GM23338 (cell line): Measurements from ENCODE around the gene FOXP2. TPM values are rescaled to one million over a fixed set of nuclear protein-coding genes. Genes with fewer than 3 reads are reported as not detected.
A peak's percentile ranks its signal among the peaks of the same experiment; 100 is the strongest.

Source experiments
- ATAC-seq: fragments of 200-7000 bp; cut with Tn5 transposase; 3 replicates; pipeline ENCODE4 v1.9.1; 2020
- DNase-seq: peaks from one replicate; pipeline ENCODE4 v3.0.0-alpha.2; 2015; ENCODE audit warnings: low spot score
- H2AFZ ChIP-seq: fragments of 200-600 bp; sonication (generic); 2 replicates; pipeline ENCODE4 v1.8.0; 2016; ENCODE audit warnings: antibody characterized with exemption, mild to moderate bottlenecking, moderate library complexity
- H3F3A ChIP-seq: fragments of 200-600 bp; sonication (generic); replicated peaks from 2 replicates; pipeline ENCODE4 v1.8.0; 2017; ENCODE audit warnings: antibody characterized with exemption, mixed run types, low read depth
- H3K27ac ChIP-seq: fragments of 200-600 bp; sonication (generic); 2 replicates; pipeline ENCODE4 v1.6.1; 2016; ENCODE audit warnings: low read depth
- H3K27me3 ChIP-seq: fragments of 200-600 bp; sonication (generic); 2 replicates; pipeline ENCODE4 v1.8.0; 2016; ENCODE audit warnings: mild to moderate bottlenecking, mixed run types, moderate library complexity; ENCODE audit not compliant: insufficient read depth
- H3K36me3 ChIP-seq: fragments of 200-600 bp; sonication (generic); 2 replicates; pipeline ENCODE4 v1.8.0; 2016; ENCODE audit warnings: mild to moderate bottlenecking; ENCODE audit not compliant: insufficient read depth
- H3K4me1 ChIP-seq: fragments of 200-600 bp; sonication (generic); 2 replicates; pipeline ENCODE4 v1.8.0; 2016; ENCODE audit warnings: mild to moderate bottlenecking, moderate library complexity; ENCODE audit not compliant: insufficient read depth
- H3K4me2 ChIP-seq: fragments of 200-600 bp; sonication (generic); 2 replicates; pipeline ENCODE4 v1.7.1; 2017; ENCODE audit warnings: mixed run types
- H3K4me3 ChIP-seq: fragments of 200-600 bp; sonication (generic); 2 replicates; pipeline ENCODE4 v1.6.1; 2016; ENCODE audit warnings: mixed run types
- H3K79me2 ChIP-seq: fragments of 200-600 bp; sonication (generic); replicated peaks from 2 replicates; pipeline ENCODE4 v1.8.0; 2017; ENCODE audit warnings: mild to moderate bottlenecking; ENCODE audit not compliant: insufficient read depth
- H3K9me2 ChIP-seq: fragments of 200-600 bp; sonication (generic); 2 replicates; pipeline ENCODE4 v1.8.0; 2017; ENCODE audit not compliant: insufficient read depth
- H4K20me1 ChIP-seq: fragments of 200-600 bp; sonication (generic); replicated peaks from 2 replicates; pipeline ENCODE4 v1.8.0; 2017; ENCODE audit warnings: mild to moderate bottlenecking; ENCODE audit not compliant: insufficient read depth
- H3K27ac Mint-ChIP-seq: 2 replicates; pipeline ENCODE4 v1.8.0; 2020; ENCODE audit warnings: inconsistent platforms, mild to moderate bottlenecking, moderate library complexity, mixed read lengths
- H3K27me3 Mint-ChIP-seq: 3 replicates; pipeline ENCODE4 v1.8.0; 2022; ENCODE audit warnings: low read depth, mild to moderate bottlenecking, moderate library complexity, mixed read lengths, inconsistent platforms; ENCODE audit not compliant: insufficient read depth, poor library complexity
- H3K36me3 Mint-ChIP-seq: 3 replicates; pipeline ENCODE4 v1.8.0; 2021; ENCODE audit warnings: low read depth, mild to moderate bottlenecking, inconsistent platforms, moderate library complexity, mixed read lengths
- H3K4me1 Mint-ChIP-seq: 3 replicates; pipeline ENCODE4 v1.8.0; 2020; ENCODE audit warnings: mild to moderate bottlenecking, inconsistent platforms, mixed read lengths
- H3K4me3 Mint-ChIP-seq: 3 replicates; pipeline ENCODE4 v1.8.0; 2021; ENCODE audit warnings: moderate library complexity, mild to moderate bottlenecking, inconsistent platforms, mixed read lengths
- H3K9me3 Mint-ChIP-seq: 3 replicates; pipeline ENCODE4 v1.8.0; 2020; ENCODE audit warnings: moderate library complexity, mild to moderate bottlenecking, inconsistent platforms, mixed read lengths
- CREB1 ChIP-seq: fragments of 250-450 bp; sonication (Bioruptor Pico); IDR thresholded peaks from 2 replicates; pipeline ENCODE4 v1.5.0; 2020; ENCODE audit warnings: low read depth, mild to moderate bottlenecking, moderate library complexity
- EZH2 ChIP-seq: fragments of 200-600 bp; sonication (generic); IDR thresholded peaks from one replicate; pipeline ENCODE4 v1.8.0; 2017; ENCODE audit warnings: antibody characterized with exemption, mild to moderate bottlenecking, low read depth; ENCODE audit not compliant: unreplicated experiment
- EZH2phosphoT487 ChIP-seq: fragments of 200-600 bp; sonication (generic); IDR thresholded peaks from one replicate; pipeline ENCODE4 v1.8.1; 2018; ENCODE audit warnings: antibody characterized with exemption; ENCODE audit not compliant: unreplicated experiment
- JUNB ChIP-seq: IDR thresholded peaks from one replicate; pipeline ENCODE4 v1.6.1; 2016; ENCODE audit warnings: antibody characterized with exemption; ENCODE audit not compliant: unreplicated experiment
- POLR2AphosphoS5 ChIP-seq: IDR thresholded peaks from 2 replicates; pipeline ENCODE4 v1.6.1; 2016; ENCODE audit warnings: antibody characterized with exemption, low read depth
- ZNF114 ChIP-seq: fragments of 250-450 bp; sonication (Bioruptor Pico); IDR thresholded peaks from 2 replicates; pipeline ENCODE4 v1.5.0; 2020; ENCODE audit warnings: mild to moderate bottlenecking, moderate library complexity
- ZNF331 ChIP-seq: fragments of 250-450 bp; sonication (Bioruptor Pico); IDR thresholded peaks from 2 replicates; pipeline ENCODE4 v1.5.0; 2020; ENCODE audit warnings: low read depth, mild to moderate bottlenecking, moderate library complexity
- polyA plus RNA-seq: library from polyadenylated mRNA; unstranded; fragments of >200 nt; fragmentation: Nextera tagmentation; extraction: Ambion mirVana; gene quantifications from 2 replicates; pipeline ENCODE4 v1.2.1, GENCODE V29; 2016
- total RNA-seq: library from RNA; depleted of rRNA; stranded (reverse); fragments of >200 nt; shearing (Covaris generic); gene quantifications from 2 replicates; pipeline ENCODE4 v1.2.3, GENCODE V29; 2014
- TF ChIP-seq, protein P1 (sequence below): fragments of 250-450 bp; sonication (Bioruptor Pico); IDR thresholded peaks from 2 replicates; pipeline ENCODE4 v1.5.0; 2020; ENCODE audit warnings: mild to moderate bottlenecking, moderate library complexity
- TF ChIP-seq, protein P2 (sequence below): IDR thresholded peaks from 2 replicates; pipeline ENCODE4 v1.6.1; 2016; ENCODE audit warnings: antibody characterized with exemption

Gene FOXP2
- total and polyA plus RNA-seq, 2 experiments from 2014 or later: 0.03 to 0.24 TPM

DNA sequence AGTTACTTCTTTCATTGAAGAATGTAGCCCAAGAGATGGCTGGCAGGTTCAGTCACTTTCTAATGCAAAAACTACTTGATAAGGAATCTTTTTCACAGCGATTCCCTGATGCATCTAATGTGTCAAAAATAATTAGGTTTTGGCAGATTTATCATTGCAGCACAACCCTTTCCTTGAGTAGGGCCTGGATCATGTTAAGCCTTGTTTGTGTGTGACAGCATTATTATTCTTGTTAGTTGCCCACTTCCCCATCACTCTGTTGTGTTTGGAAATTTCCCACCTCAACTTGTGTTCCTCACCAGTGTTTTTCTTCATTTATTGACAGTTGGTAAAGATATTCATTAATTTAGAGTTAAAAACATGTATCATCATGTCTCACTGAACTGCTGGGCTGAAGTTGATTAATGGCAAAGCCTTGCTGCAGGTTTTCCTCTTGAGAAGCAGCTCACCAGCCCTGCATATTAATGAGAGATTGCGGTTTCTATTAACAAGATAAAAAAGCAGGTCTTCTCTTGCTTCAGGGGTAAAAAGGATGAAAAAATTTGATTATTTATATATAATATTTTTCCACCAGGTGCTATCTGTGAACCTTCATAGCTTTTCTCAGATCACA, 273.9 kb downstream of the FOXP2 start (continued):
- TF ChIP-seq, protein P1, sequence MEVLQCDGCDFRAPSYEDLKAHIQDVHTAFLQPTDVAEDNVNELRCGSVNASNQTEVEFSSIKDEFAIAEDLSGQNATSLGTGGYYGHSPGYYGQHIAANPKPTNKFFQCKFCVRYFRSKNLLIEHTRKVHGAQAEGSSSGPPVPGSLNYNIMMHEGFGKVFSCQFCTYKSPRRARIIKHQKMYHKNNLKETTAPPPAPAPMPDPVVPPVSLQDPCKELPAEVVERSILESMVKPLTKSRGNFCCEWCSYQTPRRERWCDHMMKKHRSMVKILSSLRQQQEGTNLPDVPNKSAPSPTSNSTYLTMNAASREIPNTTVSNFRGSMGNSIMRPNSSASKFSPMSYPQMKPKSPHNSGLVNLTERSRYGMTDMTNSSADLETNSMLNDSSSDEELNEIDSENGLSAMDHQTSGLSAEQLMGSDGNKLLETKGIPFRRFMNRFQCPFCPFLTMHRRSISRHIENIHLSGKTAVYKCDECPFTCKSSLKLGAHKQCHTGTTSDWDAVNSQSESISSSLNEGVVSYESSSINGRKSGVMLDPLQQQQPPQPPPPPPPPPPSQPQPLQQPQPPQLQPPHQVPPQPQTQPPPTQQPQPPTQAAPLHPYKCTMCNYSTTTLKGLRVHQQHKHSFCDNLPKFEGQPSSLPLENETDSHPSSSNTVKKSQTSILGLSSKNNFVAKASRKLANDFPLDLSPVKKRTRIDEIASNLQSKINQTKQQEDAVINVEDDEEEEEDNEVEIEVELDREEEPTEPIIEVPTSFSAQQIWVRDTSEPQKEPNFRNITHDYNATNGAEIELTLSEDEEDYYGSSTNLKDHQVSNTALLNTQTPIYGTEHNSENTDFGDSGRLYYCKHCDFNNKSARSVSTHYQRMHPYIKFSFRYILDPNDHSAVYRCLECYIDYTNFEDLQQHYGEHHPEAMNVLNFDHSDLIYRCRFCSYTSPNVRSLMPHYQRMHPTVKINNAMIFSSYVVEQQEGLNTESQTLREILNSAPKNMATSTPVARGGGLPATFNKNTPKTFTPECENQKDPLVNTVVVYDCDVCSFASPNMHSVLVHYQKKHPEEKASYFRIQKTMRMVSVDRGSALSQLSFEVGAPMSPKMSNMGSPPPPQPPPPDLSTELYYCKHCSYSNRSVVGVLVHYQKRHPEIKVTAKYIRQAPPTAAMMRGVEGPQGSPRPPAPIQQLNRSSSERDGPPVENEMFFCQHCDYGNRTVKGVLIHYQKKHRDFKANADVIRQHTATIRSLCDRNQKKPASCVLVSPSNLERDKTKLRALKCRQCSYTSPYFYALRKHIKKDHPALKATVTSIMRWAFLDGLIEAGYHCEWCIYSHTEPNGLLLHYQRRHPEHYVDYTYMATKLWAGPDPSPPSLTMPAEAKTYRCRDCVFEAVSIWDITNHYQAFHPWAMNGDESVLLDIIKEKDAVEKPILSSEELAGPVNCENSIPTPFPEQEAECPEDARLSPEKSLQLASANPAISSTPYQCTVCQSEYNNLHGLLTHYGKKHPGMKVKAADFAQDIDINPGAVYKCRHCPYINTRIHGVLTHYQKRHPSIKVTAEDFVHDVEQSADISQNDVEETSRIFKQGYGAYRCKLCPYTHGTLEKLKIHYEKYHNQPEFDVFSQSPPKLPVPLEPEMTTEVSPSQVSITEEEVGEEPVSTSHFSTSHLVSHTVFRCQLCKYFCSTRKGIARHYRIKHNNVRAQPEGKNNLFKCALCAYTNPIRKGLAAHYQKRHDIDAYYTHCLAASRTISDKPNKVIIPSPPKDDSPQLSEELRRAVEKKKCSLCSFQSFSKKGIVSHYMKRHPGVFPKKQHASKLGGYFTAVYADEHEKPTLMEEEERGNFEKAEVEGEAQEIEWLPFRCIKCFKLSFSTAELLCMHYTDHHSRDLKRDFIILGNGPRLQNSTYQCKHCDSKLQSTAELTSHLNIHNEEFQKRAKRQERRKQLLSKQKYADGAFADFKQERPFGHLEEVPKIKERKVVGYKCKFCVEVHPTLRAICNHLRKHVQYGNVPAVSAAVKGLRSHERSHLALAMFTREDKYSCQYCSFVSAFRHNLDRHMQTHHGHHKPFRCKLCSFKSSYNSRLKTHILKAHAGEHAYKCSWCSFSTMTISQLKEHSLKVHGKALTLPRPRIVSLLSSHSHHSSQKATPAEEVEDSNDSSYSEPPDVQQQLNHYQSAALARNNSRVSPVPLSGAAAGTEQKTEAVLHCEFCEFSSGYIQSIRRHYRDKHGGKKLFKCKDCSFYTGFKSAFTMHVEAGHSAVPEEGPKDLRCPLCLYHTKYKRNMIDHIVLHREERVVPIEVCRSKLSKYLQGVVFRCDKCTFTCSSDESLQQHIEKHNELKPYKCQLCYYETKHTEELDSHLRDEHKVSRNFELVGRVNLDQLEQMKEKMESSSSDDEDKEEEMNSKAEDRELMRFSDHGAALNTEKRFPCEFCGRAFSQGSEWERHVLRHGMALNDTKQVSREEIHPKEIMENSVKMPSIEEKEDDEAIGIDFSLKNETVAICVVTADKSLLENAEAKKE (CRISPR knock-in tag): no peak
- TF ChIP-seq EZH2phosphoT487: no peak
- no peak for TF ChIP-seq ZNF331 (CRISPR knock-in tag)
- no peak for TF ChIP-seq POLR2AphosphoS5

DNA sequence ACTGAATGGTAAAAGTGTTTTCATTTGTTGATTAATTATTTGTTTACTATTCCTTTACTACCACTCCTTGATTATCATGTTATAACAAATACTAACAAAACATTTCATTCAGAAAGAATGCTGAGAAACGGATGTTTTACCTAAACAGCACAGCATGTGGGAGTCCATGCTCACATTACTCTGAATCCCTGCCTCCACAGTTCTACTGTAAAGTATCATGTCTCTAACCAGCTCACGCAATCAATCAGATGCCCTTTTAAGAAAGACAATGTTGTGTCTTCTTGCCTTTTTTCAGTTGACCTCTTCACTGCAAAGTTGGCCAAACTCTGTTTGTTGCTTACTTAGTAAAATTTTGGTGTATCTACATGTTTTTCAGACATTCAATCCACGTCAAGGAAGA, 274.8 kb downstream of the FOXP2 start:
- H3K9me2 ChIP-seq: no peaks in the 10 kb centered on the region
- H3K27me3 ChIP-seq: no peaks in the 10 kb centered on the region
- H4K20me1 ChIP-seq: no peaks in the 10 kb centered on the region
- Mint-ChIP-seq H3K27me3 (no peaks in the 10 kb centered on the region), H3K9me3 (no peaks in the 10 kb centered on the region), H3K4me1 (peaks cover 40% of the 10 kb centered on the region), H3K36me3 (no peaks in the 10 kb centered on the region), H3K4me3 (0 out of 3 replicates have a peak overlapping the region, but pooled peaks have one; percentile 6), H3K27ac (peak overlapping the region; percentile 46)
- H3K4me3 ChIP-seq: no peak overlapping the region
- DNase-seq (peak; percentile 40), ATAC-seq (peak; percentile 76)
- peaks cover 38% of the 10 kb centered on the region for H3K4me1 ChIP-seq
- no peaks in the 10 kb centered on the region for H3K79me2 ChIP-seq
- TF ChIP-seq EZH2 (no peak), JUNB (no peak), ZNF331 (CRISPR knock-in tag) (no peak), EZH2phosphoT487 (no peak), ZNF114 (no peak), CREB1 (CRISPR knock-in tag) (no peak)
- TF ChIP-seq, protein P2, sequence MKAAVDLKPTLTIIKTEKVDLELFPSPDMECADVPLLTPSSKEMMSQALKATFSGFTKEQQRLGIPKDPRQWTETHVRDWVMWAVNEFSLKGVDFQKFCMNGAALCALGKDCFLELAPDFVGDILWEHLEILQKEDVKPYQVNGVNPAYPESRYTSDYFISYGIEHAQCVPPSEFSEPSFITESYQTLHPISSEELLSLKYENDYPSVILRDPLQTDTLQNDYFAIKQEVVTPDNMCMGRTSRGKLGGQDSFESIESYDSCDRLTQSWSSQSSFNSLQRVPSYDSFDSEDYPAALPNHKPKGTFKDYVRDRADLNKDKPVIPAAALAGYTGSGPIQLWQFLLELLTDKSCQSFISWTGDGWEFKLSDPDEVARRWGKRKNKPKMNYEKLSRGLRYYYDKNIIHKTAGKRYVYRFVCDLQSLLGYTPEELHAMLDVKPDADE: no peak
- no peaks in the 10 kb centered on the region for H3K36me3 ChIP-seq
- H3F3A ChIP-seq: no peaks in the 10 kb centered on the region
- peak overlapping the region; percentile 68 for H3K4me2 ChIP-seq
- H2AFZ ChIP-seq: no peak overlapping the region
- H3K27ac ChIP-seq: no peak overlapping the region
